Measurements from ENCODE around the gene EPS8L3.

The EPS8L3 gene

GRCh38 chr1:109780982-109781381 lies 17.3 kb upstream of the EPS8L3 start:
- no peak for DNase-seq

- DNase-seq: no peak
Observed at GRCh38 chr1:109777980-109778625, 14.4 kb upstream of the EPS8L3 start.

GRCh38 chr1:109777436-109777835 lies 13.7 kb upstream of the EPS8L3 start:
- DNase-seq: no peak

- peak in 52 of 56 donors; percentile 15 to 88 (median 70) for DNase-seq
Observed at GRCh38 chr1:109776911-109777310, 13.2 kb upstream of the EPS8L3 start.

- no peak for DNase-seq
Observed at GRCh38 chr1:109776206-109776835, 12.6 kb upstream of the EPS8L3 start.

- no peak for DNase-seq
Observed at GRCh38 chr1:109775398-109775797, 11.7 kb upstream of the EPS8L3 start.

- peak in 2 of 56 donors; percentile 19 to 30 for DNase-seq
Observed at GRCh38 chr1:109773900-109774485, 10.3 kb upstream of the EPS8L3 start.

GRCh38 chr1:109773203-109773899 lies 9.6 kb upstream of the EPS8L3 start:
- peak in 51 of 56 donors; percentile 17 to 87 (median 62) for DNase-seq

GRCh38 chr1:109772658-109773202 lies 9.0 kb upstream of the EPS8L3 start:
- no peak for DNase-seq

GRCh38 chr1:109771712-109772657 lies 8.3 kb upstream of the EPS8L3 start:
- no peak for DNase-seq

- DNase-seq: peak in 53 of 56 donors; percentile 15 to 88 (median 63)
Observed at GRCh38 chr1:109770331-109771095, 6.8 kb upstream of the EPS8L3 start.

GRCh38 chr1:109769330-109770078 lies 5.8 kb upstream of the EPS8L3 start:
- DNase-seq: no peak

GRCh38 chr1:109768820-109769219 lies 5.1 kb upstream of the EPS8L3 start:
- peak in 6 of 56 donors; percentile 13 to 31 (median 25) for DNase-seq

GRCh38 chr1:109768335-109768650 lies 4.6 kb upstream of the EPS8L3 start:
- no peak for DNase-seq

- no peak for DNase-seq
Observed at GRCh38 chr1:109767637-109768334, 4.1 kb upstream of the EPS8L3 start.

GRCh38 chr1:109766991-109767636 lies 3.4 kb upstream of the EPS8L3 start:
- peak in 1 of 56 donors; percentile 24 for DNase-seq

GRCh38 chr1:109765896-109766615 lies 2.3 kb upstream of the EPS8L3 start:
- no peak for DNase-seq

Measured in nucleus accumbens (tissue), 56 donors.